GM12864 (cell line): Measurements from ENCODE around the gene NDST4.
"Not testable (repeated sequence)": the region's sequence is repeated elsewhere in the genome, so short reads cannot be mapped to it uniquely, and the experiment has no call there.

ENCODE experiments used
- DNase-seq: peaks from one replicate; pipeline ENCODE4 v3.0.0-alpha.2; 2011; ENCODE audit warnings: low read depth
- H3K4me3 ChIP-seq: 2 replicates; pipeline ENCODE4 v1.5.1; 2011; ENCODE audit warnings: mild to moderate bottlenecking, low read depth, low read length, control low read depth
- TF ChIP-seq, protein P1 (sequence below): IDR thresholded peaks from 2 replicates; pipeline ENCODE4 v1.5.1; 2011; ENCODE audit warnings: low read depth, mild to moderate bottlenecking, moderate library complexity, low read length, control low read depth, inconsistent platforms; ENCODE audit errors: missing control alignments

The NDST4 gene

DNA sequence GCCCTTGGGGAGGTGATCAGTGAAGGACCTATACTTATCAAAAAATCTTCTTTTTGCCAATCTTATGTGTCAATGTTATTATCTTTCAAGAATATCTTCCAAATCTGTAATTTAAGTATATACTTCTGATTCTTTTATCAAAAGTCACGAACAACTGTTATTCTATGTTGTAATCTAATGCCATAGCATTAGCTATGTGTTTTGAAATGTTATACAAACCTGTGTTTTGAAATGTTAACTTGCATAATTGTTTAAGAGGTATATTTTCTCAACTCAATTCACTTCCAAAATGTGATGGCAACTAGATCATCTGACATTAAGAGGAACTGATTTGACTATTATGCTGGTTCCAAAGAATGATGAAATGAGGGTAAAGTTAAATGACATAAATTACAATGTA is 113.5 kb downstream of the NDST4 start:
- H3K4me3 ChIP-seq: no peak overlapping the region
- DNase-seq: no peak
- TF ChIP-seq, protein P1, sequence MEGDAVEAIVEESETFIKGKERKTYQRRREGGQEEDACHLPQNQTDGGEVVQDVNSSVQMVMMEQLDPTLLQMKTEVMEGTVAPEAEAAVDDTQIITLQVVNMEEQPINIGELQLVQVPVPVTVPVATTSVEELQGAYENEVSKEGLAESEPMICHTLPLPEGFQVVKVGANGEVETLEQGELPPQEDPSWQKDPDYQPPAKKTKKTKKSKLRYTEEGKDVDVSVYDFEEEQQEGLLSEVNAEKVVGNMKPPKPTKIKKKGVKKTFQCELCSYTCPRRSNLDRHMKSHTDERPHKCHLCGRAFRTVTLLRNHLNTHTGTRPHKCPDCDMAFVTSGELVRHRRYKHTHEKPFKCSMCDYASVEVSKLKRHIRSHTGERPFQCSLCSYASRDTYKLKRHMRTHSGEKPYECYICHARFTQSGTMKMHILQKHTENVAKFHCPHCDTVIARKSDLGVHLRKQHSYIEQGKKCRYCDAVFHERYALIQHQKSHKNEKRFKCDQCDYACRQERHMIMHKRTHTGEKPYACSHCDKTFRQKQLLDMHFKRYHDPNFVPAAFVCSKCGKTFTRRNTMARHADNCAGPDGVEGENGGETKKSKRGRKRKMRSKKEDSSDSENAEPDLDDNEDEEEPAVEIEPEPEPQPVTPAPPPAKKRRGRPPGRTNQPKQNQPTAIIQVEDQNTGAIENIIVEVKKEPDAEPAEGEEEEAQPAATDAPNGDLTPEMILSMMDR: no peak

DNA sequence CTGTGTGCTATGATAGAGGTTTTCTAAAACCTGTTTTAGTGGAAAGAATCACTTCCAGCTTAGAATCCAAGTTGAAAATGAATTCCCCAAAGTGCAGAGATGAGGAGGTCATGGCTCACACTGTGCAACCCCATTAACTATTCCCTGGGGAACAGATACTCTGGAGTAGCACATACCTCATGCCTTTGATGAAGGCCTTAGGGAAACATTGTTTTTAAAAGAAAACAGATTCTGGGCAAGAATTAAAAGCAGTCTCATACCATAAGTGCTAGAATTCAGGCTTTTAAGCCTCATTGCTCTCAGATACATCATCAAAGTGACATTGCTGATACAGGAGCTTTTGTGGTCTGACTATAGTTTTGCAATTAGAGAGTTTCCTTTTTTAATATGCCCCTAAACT is 115.1 kb downstream of the NDST4 start:
- TF ChIP-seq, protein P1: no peak
- DNase-seq: no peak
- H3K4me3 ChIP-seq: no peak overlapping the region

DNA sequence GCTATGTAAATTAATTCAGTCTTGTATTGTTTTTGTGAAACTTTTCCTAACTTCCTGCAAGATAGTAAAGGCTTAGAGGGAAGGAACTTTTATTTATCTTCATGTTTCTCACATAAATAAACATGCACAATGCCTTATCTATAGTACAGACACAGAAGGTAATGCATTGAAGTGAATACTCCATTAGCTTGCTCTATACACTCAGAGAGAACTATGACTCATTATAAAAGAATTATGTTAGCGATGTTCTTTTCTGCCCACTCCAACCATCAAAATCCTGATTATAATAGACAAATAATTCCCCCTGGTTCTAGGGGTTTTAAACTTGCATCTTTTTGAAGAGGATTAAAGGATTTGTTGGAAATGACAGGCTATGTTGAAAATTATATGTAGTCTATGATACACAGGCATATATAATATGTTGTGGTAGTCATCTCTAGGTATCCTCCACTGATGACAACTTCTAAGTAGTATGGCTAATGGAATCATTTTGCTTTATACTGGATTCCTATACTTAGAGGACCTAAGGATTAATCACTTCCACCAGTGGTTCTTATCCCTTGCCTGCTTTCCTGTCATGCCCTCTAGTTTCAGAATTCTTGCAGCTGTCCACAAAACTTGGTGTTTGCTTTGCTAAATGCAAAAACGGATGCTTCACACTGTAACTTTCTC is 115.7 kb downstream of the NDST4 start:
- TF ChIP-seq, protein P1: no peak
- H3K4me3 ChIP-seq: no peak overlapping the region
- no peak for DNase-seq

DNA sequence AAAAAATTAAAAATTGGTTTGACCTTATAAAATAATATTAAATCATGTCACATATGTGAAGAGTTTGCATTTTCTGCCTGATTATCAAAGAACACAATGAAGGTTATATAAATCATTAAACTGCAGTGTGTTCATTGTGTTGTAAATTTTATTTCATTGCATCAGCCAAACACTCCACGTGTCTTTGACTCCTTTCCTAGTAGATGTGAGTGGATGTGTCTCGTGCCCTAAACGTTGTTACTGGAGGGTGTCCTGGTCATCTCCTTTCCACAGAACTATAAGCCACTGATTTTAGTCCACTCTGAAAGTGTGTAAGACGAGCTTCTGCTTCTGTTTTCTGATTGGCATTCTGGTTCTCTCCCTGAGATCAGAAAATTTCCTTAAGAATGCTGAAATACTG is 127.3 kb downstream of the NDST4 start:
- TF ChIP-seq, protein P1: no peak
- DNase-seq: no peak
- H3K4me3 ChIP-seq: no peak overlapping the region

DNA sequence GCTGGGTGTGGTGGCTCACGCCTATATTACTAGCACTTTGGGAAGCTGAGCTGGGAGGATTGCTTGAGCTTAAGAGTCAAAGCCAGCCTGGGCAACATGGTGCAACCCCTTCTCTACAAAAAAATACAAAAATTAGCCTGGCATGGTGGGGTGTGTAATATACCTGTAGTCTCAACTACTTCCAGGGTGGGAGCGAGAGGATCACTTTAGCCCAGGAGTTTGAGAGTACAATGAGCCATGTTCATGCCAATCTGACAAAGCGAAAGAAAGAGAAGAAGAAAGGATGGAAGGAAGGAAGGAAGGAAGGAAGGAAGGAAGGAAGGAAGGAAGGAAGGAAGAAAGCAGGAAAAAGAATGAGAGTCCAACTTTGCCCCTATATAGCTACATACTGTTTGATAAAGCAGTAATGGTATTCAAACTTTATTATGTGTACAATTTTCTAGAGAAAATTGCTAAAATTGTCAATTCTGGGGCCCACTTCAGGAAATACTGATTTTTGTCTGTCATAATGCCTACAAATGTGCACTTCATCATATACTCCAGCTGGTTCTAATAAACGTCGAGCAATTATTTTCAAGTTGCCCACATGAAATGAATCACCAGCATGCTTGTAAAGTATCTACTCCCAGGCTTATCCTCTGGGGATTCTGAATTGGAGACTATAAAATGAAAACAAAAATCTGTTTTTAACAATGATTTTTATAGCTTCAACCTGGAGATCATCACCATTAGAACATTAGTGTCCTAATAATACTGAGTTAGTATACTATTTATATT is 132.3 kb downstream of the NDST4 start:
- no peak for DNase-seq
- TF ChIP-seq, protein P1: no peak
- H3K4me3 ChIP-seq: no peak overlapping the region

DNA sequence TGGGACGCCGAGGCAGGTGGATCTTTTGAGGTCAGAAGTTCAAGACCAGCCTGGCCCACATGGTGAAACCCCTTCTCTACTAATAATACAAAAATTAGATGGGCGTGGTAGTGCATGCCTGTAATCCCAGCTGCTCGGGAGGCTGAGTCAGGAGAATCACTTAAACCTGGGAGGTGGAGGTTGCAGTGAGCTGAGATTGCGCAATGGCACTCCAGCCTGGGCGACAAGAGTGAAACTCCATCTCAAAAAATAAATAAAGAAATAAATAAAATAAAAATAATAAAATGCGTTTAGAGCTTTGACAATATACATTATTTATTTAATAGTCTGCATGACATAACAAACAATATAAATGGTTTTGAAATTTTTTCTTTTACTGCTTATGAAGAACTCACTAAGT is 133.0 kb downstream of the NDST4 start:
- H3K4me3 ChIP-seq, DNase-seq: not testable (repeated sequence)

DNA sequence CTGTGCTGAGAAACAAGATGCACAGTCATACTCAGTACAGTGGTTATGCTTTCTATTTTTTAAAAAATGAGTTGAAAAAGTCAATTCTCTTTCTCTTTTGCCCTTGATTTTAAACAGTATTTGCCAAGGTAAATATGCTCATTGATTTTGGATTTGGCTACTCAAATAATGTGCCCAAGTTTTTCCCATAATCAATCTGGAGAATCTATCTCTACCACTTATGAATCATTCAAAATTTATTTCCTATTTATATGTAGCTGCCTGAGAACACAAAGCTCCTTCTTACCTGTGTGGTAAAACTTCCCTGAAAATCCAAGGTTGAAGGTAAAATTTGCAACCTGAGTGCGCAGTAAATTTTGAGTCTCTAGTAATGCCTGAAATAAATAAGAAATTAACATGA is 136.5 kb downstream of the NDST4 start:
- no peak overlapping the region for H3K4me3 ChIP-seq
- TF ChIP-seq, protein P1: no peak
- no peak for DNase-seq
